ENCODE measurements around the gene PRR16. TPM values are rescaled to one million over a fixed set of nuclear protein-coding genes. Genes with fewer than 3 reads are reported as not detected.

Gene PRR16
- total RNA-seq, 1 experiment from 2014 or later = 0.42 TPM

- CTCF ChIA-PET = no interaction called here
- TF ChIP-seq ZNF512 (CRISPR knock-in tag; IDR thresholded peaks at IDR 0.05; ENCODE audit: borderline replicate concordance) (no peak), CREB1 (CRISPR knock-in tag; IDR thresholded peaks at IDR 0.05) (no peak), AR (CRISPR knock-in tag; IDR thresholded peaks at IDR 0.05) (no peak), NR3C1 (CRISPR knock-in tag; conservative IDR thresholded peaks at IDR 0.05; ENCODE audit: low read depth) (no peak), PRRX2 (CRISPR knock-in tag; IDR thresholded peaks at IDR 0.05) (no peak), TP53 (CRISPR knock-in tag; IDR thresholded peaks at IDR 0.05) (no peak), ARID4B (CRISPR knock-in tag; IDR thresholded peaks at IDR 0.05; ENCODE audit: borderline replicate concordance) (no peak)
- Mint-ChIP-seq H3K4me1 (peaks cover 10% of the 10 kb centered on the region), H3K27me3 (ENCODE audit: low read depth) (no peaks in the 10 kb centered on the region), H3K27ac (no peak overlapping the region), H3K9me3 (no peaks in the 10 kb centered on the region), H3K4me3 (no peak overlapping the region), H3K36me3 (no peaks in the 10 kb centered on the region)
- POLR2A ChIA-PET = no interaction called here
- ATAC-seq (no peak), DNase-seq (ENCODE audit: low spot score) (no peak)
These were observed 54.5 kb downstream of the PRR16 start for GRCh38 chr5:120518581-120518980.

GRCh38 chr5:120527251-120527650 is 63.2 kb downstream of the PRR16 start:
- H3K36me3 Mint-ChIP-seq = no peaks in the 10 kb centered on the region
- ChIA-PET POLR2A (no interaction called here), CTCF (no interaction called here)
- no peak overlapping the region for H3K4me3 Mint-ChIP-seq
- ATAC-seq (no peak), DNase-seq (ENCODE audit: low spot score) (no peak)
- H3K27ac Mint-ChIP-seq = no peak overlapping the region
- H3K9me3 Mint-ChIP-seq = no peaks in the 10 kb centered on the region
- H3K27me3 Mint-ChIP-seq (ENCODE audit: low read depth) = no peaks in the 10 kb centered on the region
- H3K4me1 Mint-ChIP-seq = 0 out of 2 replicates have a peak, but pooled peaks cover 5% of the 10 kb centered on the region
- TF ChIP-seq IRF2 (CRISPR knock-in tag; IDR thresholded peaks at IDR 0.05; ENCODE audit: borderline replicate concordance, low read depth) (no peak), PRDM15 (CRISPR knock-in tag; IDR thresholded peaks at IDR 0.05) (no peak), ZNF671 (CRISPR knock-in tag; IDR thresholded peaks at IDR 0.05) (no peak), ATF1 (CRISPR knock-in tag; IDR thresholded peaks at IDR 0.05) (no peak), ZBTB21 (CRISPR knock-in tag; IDR thresholded peaks at IDR 0.05; ENCODE audit: borderline replicate concordance) (no peak), RELA (CRISPR knock-in tag; IDR thresholded peaks at IDR 0.05; ENCODE audit: borderline replicate concordance) (no peak), ZMAT4 (CRISPR knock-in tag; IDR thresholded peaks at IDR 0.05) (no peak), FOXP1 (CRISPR knock-in tag; IDR thresholded peaks at IDR 0.05; ENCODE audit: borderline replicate concordance) (no peak), JUN (CRISPR knock-in tag; IDR thresholded peaks at IDR 0.05) (no peak), NR3C1 (CRISPR knock-in tag; conservative IDR thresholded peaks at IDR 0.05; ENCODE audit: low read depth) (no peak), ZNF317 (CRISPR knock-in tag; IDR thresholded peaks at IDR 0.05; ENCODE audit: borderline replicate concordance, low read depth) (no peak), ARID4B (CRISPR knock-in tag; IDR thresholded peaks at IDR 0.05; ENCODE audit: borderline replicate concordance) (no peak)

All from WTC11 (cell line).